HG03139 (cell line): ENCODE measurements around the gene ADCY5.
"Not testable (repeated sequence)": the region's sequence is repeated elsewhere in the genome, so short reads cannot be mapped to it uniquely, and the experiment has no call there.

Experiments
- ATAC-seq: cut with Tn5 transposase; IDR thresholded peaks from one replicate; pipeline ENCODE4 v1.9.1; 2021; ENCODE audit not compliant: unreplicated experiment

ADCY5 gene

DNA sequence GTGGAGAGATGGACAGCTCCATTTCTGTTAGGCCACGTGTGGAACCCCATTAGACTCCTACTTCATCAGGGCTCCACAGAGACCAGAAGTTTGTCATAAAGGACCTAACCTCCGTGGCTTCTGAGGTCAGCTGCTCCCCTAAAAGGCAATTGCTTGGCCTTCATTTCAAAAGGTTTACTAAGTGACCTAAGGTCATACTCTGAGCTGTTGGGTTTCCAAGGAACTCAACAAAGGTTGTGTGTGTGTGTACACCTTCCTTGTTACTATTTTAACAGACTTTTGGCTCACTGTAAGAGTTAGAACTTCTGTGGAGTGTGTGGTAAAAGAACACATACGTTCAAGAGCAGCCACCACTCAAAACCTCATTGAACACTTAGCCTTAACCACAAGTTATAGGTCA lies 173.2 kb downstream of the ADCY5 start:
- no peak for ATAC-seq

DNA sequence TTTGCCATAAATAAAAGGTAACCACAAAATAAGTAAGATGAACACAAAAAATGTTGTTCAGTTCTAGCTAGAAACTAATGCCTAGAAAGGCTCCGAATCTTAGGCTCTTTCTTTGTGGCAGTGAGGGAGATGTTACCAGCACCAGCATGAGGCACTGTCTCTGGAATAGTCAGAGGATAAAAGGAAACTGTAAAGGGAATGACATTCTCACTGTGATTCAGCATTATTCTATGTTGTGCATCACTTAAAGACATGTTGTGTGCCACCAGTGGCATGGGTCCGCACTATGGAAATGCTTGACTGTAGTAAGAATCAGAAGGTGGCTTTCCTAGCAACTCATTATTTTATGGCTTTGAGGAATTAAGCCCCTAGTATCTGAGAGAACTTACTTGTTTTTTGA lies 176.3 kb downstream of the ADCY5 start:
- no peak for ATAC-seq

DNA sequence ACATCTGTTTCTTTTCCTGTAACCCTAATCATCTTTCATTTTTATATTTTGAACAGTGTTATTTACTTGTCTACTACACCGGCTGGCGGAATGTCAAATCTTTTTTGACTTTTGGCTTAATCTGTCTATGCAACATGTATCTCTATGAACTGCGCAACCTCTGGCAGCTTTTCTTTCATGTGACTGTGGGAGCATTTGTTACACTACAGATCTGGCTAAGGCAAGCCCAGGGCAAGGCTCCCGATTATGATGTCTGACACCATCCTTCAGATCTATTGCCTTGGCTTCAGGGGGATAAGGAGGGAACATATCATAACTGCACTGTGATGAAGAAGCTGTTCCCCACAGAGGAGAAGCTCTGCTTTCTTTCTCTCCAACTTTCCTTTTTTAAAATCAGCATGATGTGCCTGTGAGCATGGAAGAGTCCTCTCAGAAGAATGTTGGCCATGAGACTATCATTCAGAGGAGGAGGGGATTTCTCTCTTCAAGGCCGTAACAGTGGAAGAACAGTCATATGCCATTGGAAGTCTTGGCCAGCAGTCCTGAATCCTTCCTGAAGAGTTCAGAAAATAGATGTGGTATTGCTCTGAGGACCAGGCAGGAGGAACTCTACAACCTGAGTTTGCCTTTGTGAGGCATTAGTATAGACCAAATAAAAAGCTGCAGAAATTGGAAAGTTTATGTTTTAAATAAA lies 177.3 kb downstream of the ADCY5 start:
- no peak for ATAC-seq

DNA sequence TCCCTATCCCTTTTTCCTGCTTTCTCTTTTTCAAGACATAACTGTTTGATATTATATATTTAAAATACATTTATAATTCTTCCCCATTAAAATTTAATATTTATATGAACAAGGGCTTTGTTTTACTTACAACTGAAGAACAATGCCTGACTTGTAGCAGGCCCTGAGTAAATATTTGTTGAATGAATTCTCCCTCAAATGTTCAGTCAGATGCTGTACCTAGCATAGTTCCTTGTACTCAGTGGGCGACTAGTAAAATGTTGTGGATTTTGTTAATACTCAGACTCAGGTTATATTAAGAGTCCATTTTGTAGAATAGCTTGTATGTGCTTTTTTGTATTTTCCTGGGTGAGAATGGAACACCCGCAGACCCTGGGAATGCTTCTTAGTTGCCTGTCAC lies 178.1 kb downstream of the ADCY5 start:
- ATAC-seq: no peak

DNA sequence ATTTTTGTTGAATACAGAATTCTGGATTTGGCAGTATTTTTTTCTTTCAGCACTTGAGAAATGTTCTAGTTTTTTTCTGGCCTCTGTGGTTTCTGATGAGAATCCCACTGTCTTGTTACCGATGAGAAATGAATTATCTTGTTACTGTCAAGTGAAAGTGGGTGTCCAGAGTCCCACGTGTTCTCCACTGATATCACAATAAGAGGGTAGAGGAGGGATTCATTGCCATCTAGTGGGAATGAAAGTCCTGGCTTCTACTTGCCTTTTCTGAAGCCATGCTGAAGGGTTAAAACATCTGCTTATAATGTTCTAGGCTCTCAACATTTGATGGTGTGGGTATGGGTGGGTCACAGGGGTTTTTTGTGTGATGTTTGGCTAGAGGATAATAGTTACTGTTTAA lies 181.1 kb downstream of the ADCY5 start:
- no peak for ATAC-seq

DNA sequence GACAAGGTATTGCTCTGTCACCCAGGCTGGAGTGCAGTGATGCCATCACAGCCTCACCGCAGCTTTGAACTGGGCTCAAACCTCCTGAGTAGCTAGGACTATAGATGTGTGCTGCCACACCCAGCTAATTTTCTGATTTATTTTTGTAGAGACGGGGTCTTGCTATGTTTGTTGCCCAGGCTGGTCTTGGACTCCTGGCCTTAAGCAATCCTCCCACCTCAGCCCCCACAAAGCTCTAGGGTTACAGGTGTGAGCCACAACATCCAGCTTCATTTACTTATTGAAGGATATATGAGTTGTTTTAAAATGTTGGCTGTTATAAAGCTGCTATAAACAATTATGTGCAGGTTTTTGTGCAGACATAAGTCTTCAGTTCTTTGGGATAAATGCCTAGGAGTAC lies 184.9 kb downstream of the ADCY5 start:
- no peak for ATAC-seq

DNA sequence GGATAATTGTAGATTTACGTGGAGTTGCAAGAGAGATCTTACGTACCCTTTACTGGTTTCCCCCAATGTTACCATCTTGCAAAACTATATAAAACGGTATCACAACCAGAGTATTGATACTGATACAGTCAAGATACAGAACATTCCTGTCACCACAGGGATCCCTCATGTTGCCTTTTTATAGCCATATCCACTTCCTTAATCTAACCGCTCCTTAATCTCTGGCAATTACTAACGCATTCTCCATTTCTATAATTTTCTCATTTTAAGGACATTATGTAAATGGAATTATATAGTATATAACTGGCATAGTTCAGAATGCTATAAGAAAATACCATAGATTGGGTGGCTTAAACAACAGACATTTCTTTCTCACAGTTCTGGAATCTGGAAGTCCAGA lies 186.0 kb downstream of the ADCY5 start:
- no peak for ATAC-seq

DNA sequence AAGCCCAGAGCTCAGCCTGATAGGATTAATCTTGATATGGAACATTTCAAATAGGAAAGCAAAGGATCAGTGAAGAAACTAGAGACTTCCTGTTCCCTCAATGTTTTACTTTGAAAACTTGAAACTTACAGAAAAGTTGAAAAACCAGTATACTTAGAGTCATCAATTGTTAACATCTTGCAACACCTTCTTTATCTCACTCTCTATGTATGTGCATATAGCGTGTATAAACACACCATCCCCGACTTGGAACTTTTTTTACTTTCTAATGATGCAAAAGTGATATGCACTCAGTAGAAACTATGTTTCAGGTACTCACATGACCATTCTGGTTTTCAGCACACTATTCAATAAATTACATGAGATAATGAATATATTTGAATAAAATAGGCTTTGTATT lies 186.7 kb downstream of the ADCY5 start:
- no peak for ATAC-seq

DNA sequence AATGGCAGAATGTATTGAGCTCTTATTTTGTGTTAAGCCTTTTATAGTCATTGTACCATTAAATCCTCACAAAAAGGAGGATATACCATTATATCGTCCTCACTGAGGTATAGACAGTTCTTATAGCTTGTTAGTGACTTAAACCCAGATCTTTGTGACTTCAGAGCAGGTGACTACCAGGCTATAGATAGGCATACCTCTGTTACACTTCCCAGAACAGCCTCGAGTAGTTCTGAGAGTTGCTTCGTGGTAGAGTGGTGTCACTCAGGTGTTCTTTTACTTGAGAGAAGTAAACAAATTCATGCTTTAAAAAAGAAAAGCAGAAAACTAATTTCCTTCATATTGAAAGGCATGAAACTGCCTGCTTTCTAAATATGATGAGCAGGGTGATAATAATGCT lies 187.2 kb downstream of the ADCY5 start:
- ATAC-seq: no peak

DNA sequence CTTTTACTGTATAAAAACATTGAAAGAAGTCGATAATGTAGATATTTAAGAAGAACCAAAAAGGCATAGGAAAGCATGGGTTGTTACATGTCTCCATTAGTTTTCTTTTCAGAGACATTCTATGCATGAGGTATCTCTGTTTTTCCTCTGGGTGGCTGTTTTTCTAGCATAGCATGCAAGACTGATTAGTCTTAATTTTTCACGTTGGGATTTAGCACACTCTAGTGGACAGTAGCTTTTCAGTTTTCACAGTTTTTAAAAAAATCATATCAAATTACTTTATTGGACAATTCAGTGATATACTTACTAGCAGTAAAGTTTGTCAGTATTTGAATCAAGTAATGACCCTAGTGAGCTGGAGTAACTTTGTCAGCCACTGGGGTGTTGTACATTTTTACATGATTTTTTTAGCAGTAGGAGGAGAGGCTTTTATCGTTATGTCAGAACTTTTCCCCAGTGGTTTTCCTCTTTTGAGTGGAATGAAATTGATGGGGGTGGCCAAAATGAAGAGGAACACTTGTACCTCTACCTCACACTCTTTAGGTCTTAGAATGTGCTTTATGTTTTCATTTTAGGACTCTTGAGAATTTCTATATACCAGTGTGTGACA lies 190.0 kb downstream of the ADCY5 start:
- no peak for ATAC-seq

DNA sequence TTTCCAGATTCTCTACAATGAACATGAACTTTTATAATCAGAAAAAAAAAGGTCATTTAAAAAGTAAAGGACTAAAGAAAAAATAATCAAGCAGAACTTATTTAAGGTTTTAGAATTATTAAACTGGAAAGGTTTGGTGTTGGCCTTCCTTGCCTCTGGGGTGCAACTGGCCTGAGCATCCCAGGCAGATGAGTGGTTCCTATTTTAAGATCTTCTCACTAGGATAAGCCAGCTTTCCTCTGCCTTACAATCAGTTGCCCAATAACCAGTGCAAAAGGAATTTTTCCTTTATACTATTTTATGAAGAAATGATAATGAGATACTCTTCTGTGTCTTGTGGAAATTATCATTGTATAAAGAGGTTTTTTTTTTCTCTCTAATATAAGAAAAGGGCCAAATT lies 190.5 kb downstream of the ADCY5 start:
- no peak for ATAC-seq

DNA sequence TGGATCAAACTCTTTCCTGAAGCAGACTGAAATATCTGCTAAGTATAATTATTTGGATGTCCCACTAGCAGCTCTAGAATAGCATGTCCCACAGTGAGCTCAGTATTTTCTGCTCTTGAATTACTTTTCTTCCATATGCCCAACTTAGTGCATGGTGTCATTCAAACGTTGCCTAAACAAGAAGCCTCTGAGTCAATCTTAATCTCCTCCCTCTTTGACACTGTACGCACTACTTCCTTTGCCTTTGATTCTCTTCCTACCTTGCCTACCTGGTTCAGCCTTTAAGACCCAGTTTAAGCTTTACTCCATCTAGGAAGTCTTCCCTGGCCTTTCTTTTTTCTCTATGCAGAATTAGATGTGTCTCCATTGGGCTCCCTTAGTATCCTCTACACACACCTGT lies 192.6 kb downstream of the ADCY5 start:
- ATAC-seq: no peak

DNA sequence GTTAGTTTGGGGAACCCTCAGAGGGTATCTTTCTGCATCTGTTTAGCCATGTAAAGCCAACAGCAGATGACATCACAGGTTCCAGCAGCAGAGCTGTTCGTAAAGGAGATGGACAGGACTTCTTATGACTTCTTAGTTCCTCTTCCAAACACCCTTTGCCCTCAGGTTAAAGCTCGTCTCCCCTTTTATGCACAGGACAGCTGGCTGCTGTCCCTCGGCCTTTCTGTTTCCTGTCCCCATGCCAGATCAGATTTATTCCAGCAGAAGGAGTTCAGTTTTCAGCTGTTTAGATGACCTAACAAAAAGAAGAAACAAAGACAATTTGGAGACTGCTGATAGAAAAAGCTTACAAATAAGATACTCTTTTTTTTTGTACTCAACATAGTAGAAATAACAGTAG lies 202.0 kb downstream of the ADCY5 start:
- no peak for ATAC-seq

DNA sequence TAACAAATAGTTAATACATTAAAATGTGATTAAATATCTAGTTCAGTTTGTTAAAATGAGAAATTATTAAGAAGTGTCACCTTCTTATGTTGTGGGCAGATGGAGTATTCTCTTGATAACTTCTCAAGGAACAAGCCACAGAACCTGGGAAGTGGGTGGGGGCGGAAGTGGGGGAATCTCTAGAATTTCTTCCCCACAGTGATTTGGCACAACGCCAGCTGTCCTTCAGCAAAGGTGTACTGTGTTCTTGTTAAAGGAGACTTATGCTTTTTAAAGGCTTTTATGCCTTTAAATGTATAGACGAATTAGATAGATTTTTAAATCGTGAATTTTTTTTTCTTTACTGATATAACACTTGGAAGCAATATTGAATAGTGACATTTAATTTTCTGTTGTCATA lies 204.8 kb downstream of the ADCY5 start:
- no peak for ATAC-seq

DNA sequence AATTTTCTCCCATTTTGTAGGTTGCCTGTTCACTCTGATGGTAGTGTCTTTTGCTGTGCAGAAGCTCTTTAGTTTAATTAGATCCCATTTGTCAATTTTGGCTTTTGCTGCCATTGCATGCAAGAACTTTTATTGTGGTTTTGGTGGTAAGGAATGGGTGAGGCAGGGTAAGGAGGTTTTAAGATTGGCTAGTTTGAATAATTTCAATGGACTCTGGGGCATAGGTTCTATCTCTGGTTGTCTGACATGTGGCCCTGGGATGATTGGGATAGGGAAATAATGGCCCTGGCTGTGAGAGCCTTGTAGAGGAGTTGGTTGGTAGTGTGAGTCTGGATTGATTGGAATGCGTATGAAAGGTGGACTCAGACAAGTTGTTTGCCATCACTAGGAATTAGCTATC lies 209.1 kb downstream of the ADCY5 start:
- no peak for ATAC-seq

DNA sequence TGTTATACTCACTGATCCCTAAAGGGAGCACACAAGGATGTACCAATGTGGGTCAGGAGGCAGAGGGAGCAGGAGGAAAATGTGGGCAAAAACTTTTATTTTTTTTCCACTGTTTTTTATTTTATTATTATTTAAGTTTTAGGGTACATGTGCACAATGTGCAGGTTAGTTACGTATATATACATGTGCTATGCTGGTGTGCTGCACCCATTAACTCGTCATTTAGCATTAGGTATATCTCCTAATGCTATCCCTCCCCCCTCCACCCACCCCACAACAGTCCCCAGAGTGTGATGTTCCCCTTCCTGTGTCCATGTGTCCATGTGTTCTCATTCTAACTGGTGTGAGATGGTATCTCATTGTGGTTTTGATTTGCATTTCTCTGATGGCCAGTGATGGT lies 209.7 kb downstream of the ADCY5 start:
- ATAC-seq: not testable (repeated sequence)

DNA sequence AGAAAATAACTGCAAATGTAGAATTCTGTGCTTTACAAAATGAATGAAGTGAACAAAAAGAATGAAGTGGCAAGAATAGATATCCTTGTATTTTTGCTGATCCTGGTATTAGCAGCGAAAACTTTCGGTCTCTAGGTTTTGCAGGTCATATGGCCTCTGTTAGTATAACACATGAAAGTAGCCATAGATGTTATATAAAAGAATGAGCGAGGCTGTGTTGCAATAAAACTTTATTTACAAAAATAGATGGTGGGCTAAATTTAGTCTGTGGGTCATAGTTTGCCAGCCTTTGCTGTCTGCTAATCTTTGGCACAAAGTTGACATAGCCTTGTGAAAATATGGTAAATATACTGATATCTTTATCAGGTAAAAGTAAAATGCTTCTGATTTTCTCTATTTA lies 212.0 kb downstream of the ADCY5 start:
- ATAC-seq: no peak
